ENCODE measurements around the gene MIF.

Gene MIF

DNA sequence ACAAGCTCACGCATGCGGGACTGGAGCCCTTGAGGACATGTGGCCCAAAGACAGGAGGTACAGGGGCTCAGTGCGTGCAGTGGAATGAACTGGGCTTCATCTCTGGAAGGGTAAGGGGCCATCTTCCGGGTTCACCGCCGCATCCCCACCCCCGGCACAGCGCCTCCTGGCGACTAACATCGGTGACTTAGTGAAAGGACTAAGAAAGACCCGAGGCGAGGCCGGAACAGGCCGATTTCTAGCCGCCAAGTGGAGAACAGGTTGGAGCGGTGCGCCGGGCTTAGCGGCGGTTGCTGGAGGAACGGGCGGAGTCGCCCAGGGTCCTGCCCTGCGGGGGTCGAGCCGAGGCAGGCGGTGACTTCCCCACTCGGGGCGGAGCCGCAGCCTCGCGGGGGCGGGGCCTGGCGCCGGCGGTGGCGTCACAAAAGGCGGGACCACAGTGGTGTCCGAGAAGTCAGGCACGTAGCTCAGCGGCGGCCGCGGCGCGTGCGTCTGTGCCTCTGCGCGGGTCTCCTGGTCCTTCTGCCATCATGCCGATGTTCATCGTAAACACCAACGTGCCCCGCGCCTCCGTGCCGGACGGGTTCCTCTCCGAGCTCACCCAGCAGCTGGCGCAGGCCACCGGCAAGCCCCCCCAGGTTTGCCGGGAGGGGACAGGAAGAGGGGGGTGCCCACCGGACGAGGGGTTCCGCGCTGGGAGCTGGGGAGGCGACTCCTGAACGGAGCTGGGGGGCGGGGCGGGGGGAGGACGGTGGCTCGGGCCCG, at the start of gene MIF:
Gene MIF, plus strand, starts transcription at position 439 of the 765 bp plus-strand sequence. Its CDS starts 92 bp downstream, at position 531.
- Mint-ChIP-seq H3K4me3 (peak within 1 kb of the TSS; percentile 93), H3K27me3 (no peaks in the 10 kb centered on the region), H3K36me3 (ENCODE audit: insufficient read depth) (peaks cover 16% of the 10 kb centered on the region), H3K27ac (ENCODE audit: low read depth) (peak within 1 kb of the TSS; percentile 96), H3K9me3 (no peaks in the 10 kb centered on the region), H3K4me1 (peaks cover 35% of the 10 kb centered on the region)
- ATAC-seq (replicated peaks; ENCODE audit: extremely low read depth, poor library complexity, severe bottlenecking) (peak; percentile 86), DNase-seq (ENCODE audit: low spot score in 2 of 2) (peak; percentile 95 to 99)

- DNase-seq (ENCODE audit: low spot score in 2 of 2) (no peak), ATAC-seq (replicated peaks; ENCODE audit: extremely low read depth, poor library complexity, severe bottlenecking) (no peak)
- no peaks in the 10 kb centered on the region for H3K4me1 Mint-ChIP-seq
- H3K9me3 Mint-ChIP-seq, result no peaks in the 10 kb centered on the region
- no peak overlapping the region for H3K4me3 Mint-ChIP-seq
- no peak overlapping the region for H3K27ac Mint-ChIP-seq (ENCODE audit: low read depth)
- H3K27me3 Mint-ChIP-seq, result no peaks in the 10 kb centered on the region
- H3K36me3 Mint-ChIP-seq (ENCODE audit: insufficient read depth), result peaks cover 1% of the 10 kb centered on the region
Observed at GRCh38 chr22:23844739-23845202, 49.4 kb upstream of the MIF start.

DNA sequence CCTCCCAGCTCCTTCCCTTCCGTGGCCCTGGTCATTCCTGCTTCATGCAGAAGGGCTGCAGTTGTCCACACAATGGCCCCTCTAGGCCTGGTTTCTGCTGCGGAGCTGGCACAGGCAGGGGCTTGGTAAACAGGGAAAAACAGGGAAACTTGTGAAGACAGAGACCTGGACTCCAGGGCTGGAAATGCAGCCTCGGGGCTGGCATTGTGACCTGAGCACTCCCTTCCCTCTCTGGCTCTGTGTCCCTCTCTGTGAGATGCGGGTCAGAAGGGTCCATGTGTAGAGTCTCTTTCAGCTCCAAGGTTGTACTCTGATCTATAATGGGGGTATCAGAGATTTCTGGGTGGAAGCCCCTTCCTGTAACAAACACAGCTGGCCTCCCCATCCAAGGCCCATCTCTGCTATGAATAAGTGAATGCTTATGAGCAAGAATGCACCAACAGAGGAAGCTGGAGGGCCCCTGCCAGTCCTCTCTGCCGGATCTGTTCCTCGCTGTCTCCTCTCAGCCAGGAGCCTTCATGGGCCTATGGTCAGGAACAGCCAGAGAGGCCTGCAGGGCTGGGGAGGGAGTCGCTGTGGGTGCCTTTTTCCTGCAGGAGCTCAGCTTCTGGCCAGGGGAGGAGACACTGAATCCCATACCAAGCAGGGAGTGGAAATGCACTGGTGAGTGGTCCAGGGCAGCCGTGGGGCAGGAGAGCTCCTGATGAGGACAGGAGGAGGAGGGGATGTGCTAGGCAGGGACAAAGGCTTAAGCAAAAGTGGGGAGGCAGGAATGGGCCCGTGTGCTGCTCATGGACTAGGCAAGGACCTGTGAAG, 48.7 kb upstream of the MIF start:
- Mint-ChIP-seq H3K27ac (ENCODE audit: low read depth) (no peak overlapping the region), H3K4me3 (no peak overlapping the region), H3K4me1 (no peaks in the 10 kb centered on the region), H3K9me3 (no peaks in the 10 kb centered on the region), H3K36me3 (ENCODE audit: insufficient read depth) (peaks cover 1% of the 10 kb centered on the region), H3K27me3 (no peaks in the 10 kb centered on the region)
- DNase-seq (ENCODE audit: low spot score in 2 of 2) (no peak), ATAC-seq (replicated peaks; ENCODE audit: extremely low read depth, poor library complexity, severe bottlenecking) (no peak)

GRCh38 chr22:23846081-23846469, 48.1 kb upstream of the MIF start:
- ATAC-seq (replicated peaks; ENCODE audit: extremely low read depth, poor library complexity, severe bottlenecking) (no peak), DNase-seq (ENCODE audit: low spot score in 2 of 2) (no peak)
- H3K27me3 Mint-ChIP-seq, result no peaks in the 10 kb centered on the region
- H3K4me1 Mint-ChIP-seq, result no peaks in the 10 kb centered on the region
- no peak overlapping the region for H3K4me3 Mint-ChIP-seq
- no peaks in the 10 kb centered on the region for H3K9me3 Mint-ChIP-seq
- H3K27ac Mint-ChIP-seq (ENCODE audit: low read depth), result no peak overlapping the region
- peaks cover 1% of the 10 kb centered on the region for H3K36me3 Mint-ChIP-seq (ENCODE audit: insufficient read depth)

DNA sequence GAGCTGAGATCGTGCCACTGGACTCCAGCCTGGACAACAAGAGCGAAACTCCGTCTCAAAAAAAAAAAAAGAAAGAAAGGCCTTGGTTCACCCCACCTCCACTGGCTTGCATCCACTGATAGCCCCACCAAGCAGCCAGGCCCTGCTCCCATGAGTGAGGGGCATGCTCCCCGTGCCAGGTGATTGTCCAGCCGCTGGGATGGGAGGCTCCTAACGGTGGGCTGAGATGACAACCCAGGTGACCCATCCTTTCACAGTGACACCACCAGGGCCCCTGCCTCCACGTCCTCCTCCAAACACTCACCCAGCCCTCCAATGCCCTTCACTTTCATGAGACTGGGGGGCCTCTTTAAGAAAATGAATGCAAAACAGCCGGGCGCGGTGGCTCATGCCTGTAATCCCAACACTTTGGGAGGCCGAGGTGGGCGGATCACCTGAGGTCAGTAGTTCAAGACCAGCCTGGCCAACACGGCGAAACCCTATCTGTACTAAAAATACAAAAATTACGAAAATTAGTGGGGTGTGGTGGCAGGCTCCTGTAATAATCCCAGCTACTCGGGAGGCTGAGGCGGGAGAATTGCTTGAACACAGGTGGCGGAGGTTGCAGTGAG, 46.8 kb upstream of the MIF start:
- Mint-ChIP-seq H3K36me3 (ENCODE audit: insufficient read depth) (peaks cover 1% of the 10 kb centered on the region), H3K27me3 (no peaks in the 10 kb centered on the region), H3K9me3 (no peaks in the 10 kb centered on the region), H3K4me3 (no peak overlapping the region), H3K27ac (ENCODE audit: low read depth) (no peak overlapping the region), H3K4me1 (no peaks in the 10 kb centered on the region)
- DNase-seq (ENCODE audit: low spot score in 2 of 2) (no peak), ATAC-seq (replicated peaks; ENCODE audit: extremely low read depth, poor library complexity, severe bottlenecking) (no peak)

- Mint-ChIP-seq H3K36me3 (ENCODE audit: insufficient read depth) (peaks cover 1% of the 10 kb centered on the region), H3K4me3 (no peak overlapping the region), H3K27me3 (no peaks in the 10 kb centered on the region), H3K4me1 (no peaks in the 10 kb centered on the region), H3K27ac (ENCODE audit: low read depth) (no peak overlapping the region), H3K9me3 (no peaks in the 10 kb centered on the region)
- DNase-seq (ENCODE audit: low spot score in 2 of 2) (no peak), ATAC-seq (replicated peaks; ENCODE audit: extremely low read depth, poor library complexity, severe bottlenecking) (no peak)
Observed at GRCh38 chr22:23847991-23848864, 46.0 kb upstream of the MIF start.

DNA sequence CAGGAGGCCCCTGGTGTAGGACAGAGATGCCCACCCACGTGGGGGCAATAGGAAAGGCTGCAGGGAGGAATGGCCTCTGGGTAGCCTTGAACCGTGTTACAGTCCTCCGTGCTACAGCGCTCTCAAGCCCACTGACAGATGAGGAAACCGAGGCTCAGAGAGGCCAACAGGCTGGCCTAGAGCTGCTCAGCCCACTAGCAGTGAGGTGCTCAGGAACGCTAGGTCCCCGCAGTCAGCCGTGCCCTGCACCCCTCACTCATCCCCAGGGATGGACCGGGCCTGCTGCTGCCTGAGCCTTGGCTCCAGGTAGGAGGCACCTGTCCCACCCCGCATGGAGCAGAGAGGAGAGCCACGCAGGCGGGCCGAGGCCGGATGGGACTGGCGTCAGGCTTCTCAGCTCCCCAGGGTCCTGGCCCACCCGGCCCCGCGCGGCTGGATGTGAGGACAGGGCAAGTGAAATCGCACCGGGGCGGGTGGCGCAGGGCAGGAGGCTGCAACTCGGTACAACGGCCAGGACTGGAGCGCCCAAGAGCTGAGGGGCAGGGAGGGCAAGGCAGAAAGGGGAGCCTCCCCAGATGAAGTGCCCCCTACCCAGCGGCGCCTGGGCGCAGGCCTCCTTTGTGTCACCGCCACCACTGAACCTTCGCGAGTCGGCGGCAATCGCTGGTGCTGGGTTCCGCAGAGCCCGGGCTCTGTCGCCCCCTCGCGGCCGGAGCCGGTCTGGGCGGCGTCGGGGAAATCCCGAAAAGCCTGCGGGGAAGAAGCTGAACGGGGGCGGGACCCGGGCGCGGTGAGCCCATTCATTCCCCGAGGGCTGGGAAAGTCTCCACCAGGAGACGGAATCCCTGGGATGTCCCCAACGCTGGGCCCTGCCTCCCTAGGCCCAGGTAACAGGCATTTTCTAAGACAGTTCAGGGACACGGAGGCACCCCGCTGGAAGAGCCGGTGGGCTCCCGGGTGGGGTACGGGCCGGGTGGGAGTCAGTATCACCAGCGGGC, 44.9 kb upstream of the MIF start:
- ATAC-seq (replicated peaks; ENCODE audit: extremely low read depth, poor library complexity, severe bottlenecking) (peak; percentile 89), DNase-seq (ENCODE audit: low spot score in 2 of 2) (peak; percentile 73 to 84)
- Mint-ChIP-seq H3K36me3 (ENCODE audit: insufficient read depth) (peaks cover 1% of the 10 kb centered on the region), H3K27ac (ENCODE audit: low read depth) (no peak overlapping the region), H3K9me3 (no peaks in the 10 kb centered on the region), H3K27me3 (no peaks in the 10 kb centered on the region), H3K4me1 (no peaks in the 10 kb centered on the region), H3K4me3 (no peak overlapping the region)

- peaks cover 1% of the 10 kb centered on the region for H3K36me3 Mint-ChIP-seq (ENCODE audit: insufficient read depth)
- H3K27ac Mint-ChIP-seq (ENCODE audit: low read depth), result no peak overlapping the region
- no peaks in the 10 kb centered on the region for H3K9me3 Mint-ChIP-seq
- H3K27me3 Mint-ChIP-seq, result no peaks in the 10 kb centered on the region
- ATAC-seq (replicated peaks; ENCODE audit: extremely low read depth, poor library complexity, severe bottlenecking) (no peak), DNase-seq (ENCODE audit: low spot score in 2 of 2) (no peak)
- H3K4me3 Mint-ChIP-seq, result no peak overlapping the region
- H3K4me1 Mint-ChIP-seq, result no peaks in the 10 kb centered on the region
Observed at GRCh38 chr22:23850136-23850611, 44.0 kb upstream of the MIF start.

- peak; percentile 19 for ATAC-seq (replicated peaks; ENCODE audit: extremely low read depth, poor library complexity, severe bottlenecking)
- no peaks in the 10 kb centered on the region for H3K27me3 Mint-ChIP-seq
- peak overlapping the region; percentile 96 for H3K4me3 Mint-ChIP-seq
- H3K27ac Mint-ChIP-seq (ENCODE audit: low read depth), result peak overlapping the region; percentile 88
- H3K36me3 Mint-ChIP-seq (ENCODE audit: insufficient read depth), result peaks cover 10% of the 10 kb centered on the region
- H3K4me1 Mint-ChIP-seq, result peaks cover 25% of the 10 kb centered on the region
- no peaks in the 10 kb centered on the region for H3K9me3 Mint-ChIP-seq
- DNase-seq (ENCODE audit: low spot score in 2 of 2), result no peak
Observed at GRCh38 chr22:23856721-23857605, 37.2 kb upstream of the MIF start.

- Mint-ChIP-seq H3K36me3 (ENCODE audit: insufficient read depth) (peaks cover 10% of the 10 kb centered on the region), H3K27ac (ENCODE audit: low read depth) (peak within 1 kb of the TSS; percentile 88), H3K4me3 (peak within 1 kb of the TSS; percentile 96), H3K27me3 (no peaks in the 10 kb centered on the region), H3K9me3 (no peaks in the 10 kb centered on the region), H3K4me1 (peaks cover 30% of the 10 kb centered on the region)
- peak; percentile 78 to 87 for DNase-seq (ENCODE audit: low spot score in 2 of 2)
- ATAC-seq (replicated peaks; ENCODE audit: extremely low read depth, poor library complexity, severe bottlenecking), result peak; percentile 95
Observed at GRCh38 chr22:23857606-23858483, 36.3 kb upstream of the MIF start, which contains the start of gene SLC2A11. Gene SLC2A11, plus strand, starts transcription at chr22:23857875. Its CDS starts 125 bp downstream, at chr22:23858000.

All from central memory CD8-positive, alpha-beta T cell (primary cell).